Epithelial cell of proximal tubule (primary cell): ENCODE measurements around the gene SPATC1L. TPM values are rescaled to one million over a fixed set of nuclear protein-coding genes. Genes with fewer than 3 reads are reported as not detected.

Experiments
- DNase-seq: peaks from one replicate; pipeline ENCODE4 v3.0.0-alpha.2; 2011; ENCODE audit warnings: low read depth
- H3K4me3 ChIP-seq: 2 replicates; pipeline ENCODE4 v1.5.1; 2011; ENCODE audit warnings: low read depth, mild to moderate bottlenecking, low read length
- total RNA-seq: library from RNA; depleted of rRNA; stranded (reverse); fragments of >200 nt; gene quantifications from 2 replicates; pipeline ENCODE4 v1.2.3, GENCODE V29; 2015
- TF ChIP-seq, protein P1 (sequence below): conservative IDR thresholded peaks from 2 replicates; pipeline ENCODE4 v1.5.1; 2012; ENCODE audit warnings: low read depth, mild to moderate bottlenecking, low read length

Gene SPATC1L
- total RNA-seq, 1 donor from 2014 or later = 22.0 TPM

- DNase-seq = no peak
- H3K4me3 ChIP-seq = no peak overlapping the region
- TF ChIP-seq, protein P1, sequence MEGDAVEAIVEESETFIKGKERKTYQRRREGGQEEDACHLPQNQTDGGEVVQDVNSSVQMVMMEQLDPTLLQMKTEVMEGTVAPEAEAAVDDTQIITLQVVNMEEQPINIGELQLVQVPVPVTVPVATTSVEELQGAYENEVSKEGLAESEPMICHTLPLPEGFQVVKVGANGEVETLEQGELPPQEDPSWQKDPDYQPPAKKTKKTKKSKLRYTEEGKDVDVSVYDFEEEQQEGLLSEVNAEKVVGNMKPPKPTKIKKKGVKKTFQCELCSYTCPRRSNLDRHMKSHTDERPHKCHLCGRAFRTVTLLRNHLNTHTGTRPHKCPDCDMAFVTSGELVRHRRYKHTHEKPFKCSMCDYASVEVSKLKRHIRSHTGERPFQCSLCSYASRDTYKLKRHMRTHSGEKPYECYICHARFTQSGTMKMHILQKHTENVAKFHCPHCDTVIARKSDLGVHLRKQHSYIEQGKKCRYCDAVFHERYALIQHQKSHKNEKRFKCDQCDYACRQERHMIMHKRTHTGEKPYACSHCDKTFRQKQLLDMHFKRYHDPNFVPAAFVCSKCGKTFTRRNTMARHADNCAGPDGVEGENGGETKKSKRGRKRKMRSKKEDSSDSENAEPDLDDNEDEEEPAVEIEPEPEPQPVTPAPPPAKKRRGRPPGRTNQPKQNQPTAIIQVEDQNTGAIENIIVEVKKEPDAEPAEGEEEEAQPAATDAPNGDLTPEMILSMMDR = no peak
These were observed 1.5 kb downstream of the SPATC1L start for GRCh38 chr21:46182548-46183336.

- H3K4me3 ChIP-seq = no peak overlapping the region
- TF ChIP-seq, protein P1 = no peak
These were observed 2.2 kb downstream of the SPATC1L start for GRCh38 chr21:46181953-46182547.

DNA sequence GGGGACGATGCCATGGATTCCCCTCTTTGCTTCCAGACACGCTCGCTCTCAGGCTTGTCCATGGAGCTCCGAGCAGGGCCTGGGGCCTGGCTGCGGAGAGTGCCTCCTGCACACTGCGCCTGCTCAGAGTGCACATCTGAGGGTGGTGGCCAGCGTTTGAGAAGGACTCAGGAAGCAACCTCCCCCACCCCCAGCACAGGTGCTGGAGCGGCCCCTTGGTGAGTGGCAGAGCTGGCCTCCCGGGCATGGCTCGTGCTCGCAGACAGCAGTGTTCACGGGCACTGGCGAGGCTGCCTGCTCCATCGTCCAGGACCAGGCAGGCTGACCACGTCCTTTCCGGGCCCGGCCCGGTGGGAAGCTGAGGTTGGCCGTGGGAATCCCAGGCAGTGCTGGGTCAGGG lies 2.8 kb downstream of the SPATC1L start:
- no peak for DNase-seq
- no peak overlapping the region for H3K4me3 ChIP-seq
- TF ChIP-seq, protein P1 = no peak

More at GRCh38 chr21:46181953-46182547, 2.2 kb downstream of the SPATC1L start:
- no peak for DNase-seq

DNA sequence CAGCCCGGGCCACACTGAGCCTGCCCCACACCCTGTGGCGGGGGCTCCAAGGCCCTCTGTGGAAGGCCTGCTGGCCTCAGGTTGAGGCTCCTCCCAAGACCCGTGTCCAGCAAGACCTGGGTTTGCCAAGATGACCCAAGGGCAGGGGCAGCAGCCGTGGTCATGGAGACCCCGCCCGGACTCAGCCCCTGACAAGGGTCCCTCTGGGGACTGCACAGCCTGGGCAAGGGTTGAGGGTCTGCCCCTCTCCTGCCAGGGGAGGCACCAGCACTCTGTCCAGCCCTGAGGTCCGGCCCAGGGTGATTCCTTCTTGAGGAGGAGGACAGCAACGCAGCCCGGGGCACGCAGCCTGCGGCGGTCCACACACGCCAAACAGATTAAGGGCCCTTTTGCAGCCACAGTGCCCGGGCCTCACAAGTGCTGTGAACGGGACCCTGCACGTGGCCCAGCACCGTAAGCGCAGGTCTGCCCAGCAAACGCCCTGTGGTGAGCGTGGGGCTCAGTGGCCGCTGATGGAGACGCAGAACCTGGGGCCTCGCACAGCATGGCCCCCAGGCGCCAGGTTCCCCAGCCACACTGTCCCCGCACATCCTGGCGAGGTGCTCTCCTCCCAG lies 3.4 kb downstream of the SPATC1L start:
- DNase-seq = no peak
- TF ChIP-seq, protein P1 = no peak
- H3K4me3 ChIP-seq = no peak overlapping the region

GRCh38 chr21:46180079-46180722 lies 4.1 kb downstream of the SPATC1L start:
- TF ChIP-seq, protein P1 = no peak
- DNase-seq = no peak
- no peak overlapping the region for H3K4me3 ChIP-seq

GRCh38 chr21:46179708-46180078 lies 4.6 kb downstream of the SPATC1L start:
- H3K4me3 ChIP-seq = no peak overlapping the region
- no peak for DNase-seq
- TF ChIP-seq, protein P1 = no peak
